LNCaP clone FGC (cell line): Measurements from ENCODE around the gene SLC25A34.

Experiments
- DNase-seq: peaks from one replicate; pipeline ENCODE4 v3.0.0-alpha.2; 2011; ENCODE audit warnings: low read depth
- H3K4me3 ChIP-seq: 2 replicates; pipeline ENCODE4 v1.5.1; 2011; ENCODE audit warnings: mild to moderate bottlenecking, low read depth, low read length, control low read depth
- TF ChIP-seq, protein P1 (sequence below): IDR thresholded peaks from 2 replicates; pipeline ENCODE4 v1.5.1; 2012; ENCODE audit warnings: mild to moderate bottlenecking; ENCODE audit not compliant: control insufficient read depth, insufficient read depth; ENCODE audit errors: extremely low read depth

SLC25A34 gene

DNA sequence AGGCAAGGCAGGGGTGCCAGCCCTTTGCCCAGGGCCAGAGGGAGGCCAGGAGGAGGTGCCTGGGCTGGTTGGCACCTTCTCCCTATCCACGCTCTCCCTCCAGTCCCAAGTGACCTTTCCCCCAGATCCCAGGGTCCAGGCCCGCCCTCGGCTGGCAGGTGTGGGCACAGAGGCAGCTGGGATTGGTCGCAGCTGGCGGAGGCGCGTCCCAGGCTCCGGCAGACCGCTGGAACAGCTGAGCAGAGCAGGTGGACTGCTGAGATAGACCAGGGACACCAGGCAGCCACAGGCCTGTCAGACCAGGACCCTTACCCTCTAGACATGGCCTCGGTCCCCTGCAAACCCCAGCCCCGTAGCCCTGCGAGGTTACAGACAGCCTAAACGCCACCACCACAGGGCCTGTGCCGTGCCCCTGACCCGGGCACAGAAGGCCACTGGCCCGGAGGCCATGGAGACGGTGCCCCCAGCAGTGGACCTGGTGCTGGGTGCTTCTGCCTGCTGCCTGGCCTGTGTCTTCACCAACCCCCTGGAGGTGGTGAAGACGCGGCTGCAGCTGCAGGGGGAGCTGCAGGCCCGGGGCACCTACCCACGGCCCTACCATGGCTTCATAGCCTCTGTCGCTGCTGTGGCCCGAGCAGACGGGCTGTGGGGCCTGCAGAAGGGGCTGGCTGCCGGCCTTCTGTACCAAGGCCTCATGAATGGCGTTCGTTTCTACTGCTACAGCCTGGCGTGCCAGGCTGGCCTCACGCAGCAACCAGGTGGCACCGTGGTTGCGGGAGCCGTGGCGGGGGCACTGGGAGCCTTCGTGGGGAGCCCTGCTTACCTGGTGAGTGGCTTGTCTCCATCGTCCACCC lies at the start of gene SLC25A34:
SLC25A34 (plus strand) TSS at position 221 of the 854 bp plus-strand sequence; CDS start at position 449, 228 bp downstream.
- DNase-seq, result peak; percentile 55
- TF ChIP-seq, protein P1, sequence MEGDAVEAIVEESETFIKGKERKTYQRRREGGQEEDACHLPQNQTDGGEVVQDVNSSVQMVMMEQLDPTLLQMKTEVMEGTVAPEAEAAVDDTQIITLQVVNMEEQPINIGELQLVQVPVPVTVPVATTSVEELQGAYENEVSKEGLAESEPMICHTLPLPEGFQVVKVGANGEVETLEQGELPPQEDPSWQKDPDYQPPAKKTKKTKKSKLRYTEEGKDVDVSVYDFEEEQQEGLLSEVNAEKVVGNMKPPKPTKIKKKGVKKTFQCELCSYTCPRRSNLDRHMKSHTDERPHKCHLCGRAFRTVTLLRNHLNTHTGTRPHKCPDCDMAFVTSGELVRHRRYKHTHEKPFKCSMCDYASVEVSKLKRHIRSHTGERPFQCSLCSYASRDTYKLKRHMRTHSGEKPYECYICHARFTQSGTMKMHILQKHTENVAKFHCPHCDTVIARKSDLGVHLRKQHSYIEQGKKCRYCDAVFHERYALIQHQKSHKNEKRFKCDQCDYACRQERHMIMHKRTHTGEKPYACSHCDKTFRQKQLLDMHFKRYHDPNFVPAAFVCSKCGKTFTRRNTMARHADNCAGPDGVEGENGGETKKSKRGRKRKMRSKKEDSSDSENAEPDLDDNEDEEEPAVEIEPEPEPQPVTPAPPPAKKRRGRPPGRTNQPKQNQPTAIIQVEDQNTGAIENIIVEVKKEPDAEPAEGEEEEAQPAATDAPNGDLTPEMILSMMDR, result no peak
- no peak within 1 kb of the TSS for H3K4me3 ChIP-seq

- no peak overlapping the region for H3K4me3 ChIP-seq
- no peak for DNase-seq
- TF ChIP-seq, protein P1, result no peak
Observed at GRCh38 chr1:15687446-15687845, 48.6 kb upstream of the SLC25A34 start.

DNA sequence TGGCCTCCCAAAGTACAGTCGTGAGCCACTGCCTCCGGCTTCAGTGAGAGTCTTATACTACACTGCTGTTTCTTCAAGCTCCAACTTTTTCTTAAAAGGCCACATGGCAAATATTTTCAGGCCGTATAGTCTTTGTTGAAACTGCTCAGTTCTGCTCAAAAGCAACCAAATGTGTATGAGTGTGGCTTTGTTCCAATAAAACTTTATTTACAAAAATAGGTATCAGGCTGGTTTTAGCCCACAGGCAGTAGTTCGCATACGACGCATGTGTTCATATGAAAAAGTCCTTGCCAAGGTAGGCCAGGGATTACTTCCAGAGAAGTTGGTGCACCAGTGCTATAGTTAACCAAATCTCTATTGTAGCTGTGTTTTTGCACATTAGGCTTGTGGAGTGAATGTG lies 45.7 kb upstream of the SLC25A34 start:
- DNase-seq, result no peak
- TF ChIP-seq, protein P1, result no peak
- no peak overlapping the region for H3K4me3 ChIP-seq

- DNase-seq, result no peak
- no peak overlapping the region for H3K4me3 ChIP-seq
- TF ChIP-seq, protein P1, result no peak
Observed at GRCh38 chr1:15691434-15692032, 44.5 kb upstream of the SLC25A34 start.

DNA sequence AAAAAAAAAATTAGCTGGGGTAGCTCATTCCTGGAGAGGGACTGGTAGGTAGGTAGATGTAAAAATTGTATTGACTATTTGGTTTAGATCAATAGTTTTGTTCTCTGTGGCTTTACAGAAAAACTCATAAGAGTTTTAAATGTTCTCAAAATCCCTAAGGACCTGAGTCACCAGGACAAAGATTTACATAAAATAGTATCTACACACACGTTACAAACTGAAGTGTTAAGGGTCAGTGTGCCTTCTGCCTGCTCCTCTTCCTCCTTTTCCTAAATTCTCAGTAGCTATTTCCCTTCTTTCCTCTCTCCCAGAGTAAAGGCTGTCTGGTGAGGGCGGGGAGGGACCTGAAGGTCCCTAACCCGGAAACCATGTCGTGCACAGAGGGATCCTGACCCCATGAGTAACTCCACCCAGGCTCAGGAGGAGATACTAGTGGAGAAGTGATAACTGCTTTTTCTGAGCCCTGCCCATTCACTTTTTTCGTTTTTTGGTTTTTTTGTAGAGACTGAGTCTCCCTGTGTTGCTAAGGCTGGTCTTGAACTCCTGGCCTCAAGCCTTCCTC lies 43.9 kb upstream of the SLC25A34 start:
- DNase-seq, result no peak
- H3K4me3 ChIP-seq, result no peak overlapping the region
- TF ChIP-seq, protein P1, result no peak

DNA sequence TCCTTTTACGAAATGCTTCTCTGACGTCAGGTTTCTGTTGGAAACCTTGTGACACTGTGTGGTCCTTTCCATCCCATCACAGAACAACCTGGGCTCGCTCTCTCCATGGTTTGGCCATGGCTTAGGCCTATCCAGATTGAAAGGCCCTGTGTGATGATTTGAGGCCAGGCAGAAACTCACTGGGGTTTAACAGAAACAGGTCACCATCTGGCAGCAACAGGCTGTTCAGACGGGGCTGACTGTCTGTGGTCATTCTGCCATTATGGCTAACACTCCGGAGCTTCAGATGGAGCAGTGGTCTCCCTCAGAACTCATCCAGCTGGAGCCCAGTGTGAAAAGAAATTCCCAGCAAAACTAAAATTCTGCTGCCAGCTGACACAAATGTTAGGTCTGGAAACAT lies 42.7 kb upstream of the SLC25A34 start:
- H3K4me3 ChIP-seq, result no peak overlapping the region
- no peak for DNase-seq
- TF ChIP-seq, protein P1, result no peak
